Lung (tissue), 12 donors: ENCODE measurements around the gene FAM81A. TPM values are rescaled to one million over a fixed set of nuclear protein-coding genes. Genes with fewer than 3 reads are reported as not detected.

ENCODE experiments used
- ATAC-seq: fragments of 200-7000 bp; cut with Tn5 transposase; one replicate; pipeline ENCODE4 v1.9.1; 2020; ENCODE audit warnings: moderate number of reproducible peaks; ENCODE audit not compliant: insufficient read depth, low FRiP score
- DNase-seq, 3 donors: peaks; one replicate each; pipeline ENCODE4 v3.0.0-alpha.2; 2013 to 2017
- H3K27ac ChIP-seq, 2 donors: one replicate each; pipeline ENCODE4 v1.5.1; 2013; ENCODE audit warnings: mild to moderate bottlenecking in 2 of 2, moderate library complexity in 2 of 2, control low read depth in 1 of 2, inconsistent platforms in 1 of 2, low read depth in 1 of 2, low read length in 1 of 2
- H3K27me3 ChIP-seq, 3 donors: one replicate each; pipeline ENCODE4 v1.5.1; 2013; ENCODE audit warnings: low read length in 2 of 3; ENCODE audit not compliant: control insufficient read depth in 3 of 3, insufficient read depth in 3 of 3
- H3K36me3 ChIP-seq, 4 donors: one replicate each; pipeline ENCODE4 v1.5.1; 2013; ENCODE audit warnings: low read length in 4 of 4, mild to moderate bottlenecking in 1 of 4, moderate library complexity in 1 of 4; ENCODE audit not compliant: control insufficient read depth in 4 of 4, insufficient read depth in 4 of 4
- H3K4me1 ChIP-seq, 5 donors: one replicate each; pipeline ENCODE4 v1.5.1; 2013; ENCODE audit warnings: low read length in 5 of 5, mild to moderate bottlenecking in 2 of 5, moderate library complexity in 1 of 5; ENCODE audit not compliant: control insufficient read depth in 5 of 5, insufficient read depth in 5 of 5
- H3K4me3 ChIP-seq: one replicate; pipeline ENCODE4 v1.5.1; 2013; ENCODE audit warnings: mild to moderate bottlenecking, control low read depth, moderate library complexity
- H3K9ac ChIP-seq, 2 donors: one replicate each; pipeline ENCODE4 v1.5.1; 2013; ENCODE audit warnings: low read length in 2 of 2, control low read depth in 1 of 2; ENCODE audit not compliant: insufficient read depth in 1 of 2
- H3K9me3 ChIP-seq, 4 donors: one replicate each; pipeline ENCODE4 v1.5.1; 2013; ENCODE audit warnings: low read length in 3 of 4, mild to moderate bottlenecking in 1 of 4, moderate library complexity in 1 of 4; ENCODE audit not compliant: control insufficient read depth in 4 of 4, insufficient read depth in 3 of 4
- CTCF ChIP-seq: IDR thresholded peaks from 2 replicates; pipeline ENCODE4 v1.5.1; 2012; ENCODE audit warnings: mild to moderate bottlenecking; ENCODE audit errors: control extremely low read depth, extremely low read depth
- WGBS, 2 donors: extraction: QIAGEN DNeasy Blood & Tissue Kit; methylation state at CpG; one replicate each; pipeline ENCODE4 v1.1.7; 2013; 5-methylcytosine and 5-hydroxymethylcytosine counted together
- polyA plus RNA-seq, 2 donors: library from polyadenylated mRNA; stranded (reverse); fragments of 200-250 nt; gene quantifications; one replicate each; pipeline ENCODE4 v1.2.1, GENCODE V29; 2013
- total RNA-seq, 2 donors: library from RNA; depleted of rRNA in 1 of 2; stranded (reverse); fragments of >200 nt in 1 of 2; gene quantifications; one replicate each; pipeline ENCODE4 v1.2.1, GENCODE V29; 2014 to 2021
- donor health status: control.
- donor health status: control.
- donor health status: Bipolar disorder and iron deficiency.
- donor health status: healthy.
- donor health status: DM: yes; HTN: yes; CAD: no.

Gene FAM81A
- total and polyA plus RNA-seq, 4 donors = 0.67 to 2.9 (median 1.7) TPM

GRCh38 chr15:59446232-59446957 is 8.4 kb downstream of the FAM81A start:
- no peak for DNase-seq
- no peak overlapping the region for H3K4me3 ChIP-seq
- H3K27ac ChIP-seq = no peak overlapping the region
- ATAC-seq = no peak
- no peaks in the 10 kb centered on the region for H3K27me3 ChIP-seq
- 76 to 81% methylated on average over 3 of the region's 3 CpGs for WGBS, 2 donors
- no peaks in the 10 kb centered on the region for H3K36me3 ChIP-seq
- TF ChIP-seq CTCF = no peak
- no peak overlapping the region for H3K9ac ChIP-seq
- H3K9me3 ChIP-seq = peaks cover 0 to 2% (median 0%) of the 10 kb centered on the region in 4 donors
- peaks cover 0 to 7% (median 0%) of the 10 kb centered on the region in 5 donors for H3K4me1 ChIP-seq

GRCh38 chr15:59447367-59447766 is 9.4 kb downstream of the FAM81A start:
- Histone ChIP-seq H3K27ac (no peak overlapping the region), H3K27me3 (no peaks in the 10 kb centered on the region), H3K36me3 (no peaks in the 10 kb centered on the region), H3K9me3 (peaks cover 0 to 2% (median 0%) of the 10 kb centered on the region in 4 donors), H3K4me1 (peaks cover 0 to 7% (median 0%) of the 10 kb centered on the region in 5 donors), H3K4me3 (no peak overlapping the region), H3K9ac (no peak overlapping the region)
- WGBS, 2 donors = 90% methylated on average over 1 of the region's 1 CpG
- TF ChIP-seq CTCF = no peak
- ATAC-seq = no peak
- DNase-seq = no peak

- Histone ChIP-seq H3K27me3 (no peaks in the 10 kb centered on the region), H3K4me3 (no peak overlapping the region), H3K27ac (no peak overlapping the region), H3K36me3 (no peaks in the 10 kb centered on the region), H3K9ac (no peak overlapping the region), H3K4me1 (peaks cover 0 to 7% (median 0%) of the 10 kb centered on the region in 5 donors), H3K9me3 (peaks cover 0 to 2% (median 0%) of the 10 kb centered on the region in 4 donors)
- ATAC-seq = no peak
- no peak for DNase-seq
- TF ChIP-seq CTCF = no peak
Observed at GRCh38 chr15:59448871-59449270, 10.9 kb downstream of the FAM81A start.
